Lung (tissue), 12 donors: ENCODE measurements around the gene RFPL4AL1. TPM values are rescaled to one million over a fixed set of nuclear protein-coding genes. Genes with fewer than 3 reads are reported as not detected.
"Not testable (repeated sequence)": the region's sequence is repeated elsewhere in the genome, so short reads cannot be mapped to it uniquely, and the experiment has no call there.

Experiments used
- ATAC-seq: fragments of 200-7000 bp; cut with Tn5 transposase; one replicate; pipeline ENCODE4 v1.9.1; 2020; ENCODE audit warnings: moderate number of reproducible peaks; ENCODE audit not compliant: insufficient read depth, low FRiP score
- DNase-seq, 3 donors: peaks; one replicate each; pipeline ENCODE4 v3.0.0-alpha.2; 2013 to 2017
- H3K27ac ChIP-seq, 2 donors: one replicate each; pipeline ENCODE4 v1.5.1; 2013; ENCODE audit warnings: mild to moderate bottlenecking in 2 of 2, moderate library complexity in 2 of 2, control low read depth in 1 of 2, inconsistent platforms in 1 of 2, low read depth in 1 of 2, low read length in 1 of 2
- H3K27me3 ChIP-seq, 3 donors: one replicate each; pipeline ENCODE4 v1.5.1; 2013; ENCODE audit warnings: low read length in 2 of 3; ENCODE audit not compliant: control insufficient read depth in 3 of 3, insufficient read depth in 3 of 3
- H3K36me3 ChIP-seq, 4 donors: one replicate each; pipeline ENCODE4 v1.5.1; 2013; ENCODE audit warnings: low read length in 4 of 4, mild to moderate bottlenecking in 1 of 4, moderate library complexity in 1 of 4; ENCODE audit not compliant: control insufficient read depth in 4 of 4, insufficient read depth in 4 of 4
- H3K4me1 ChIP-seq, 5 donors: one replicate each; pipeline ENCODE4 v1.5.1; 2013; ENCODE audit warnings: low read length in 5 of 5, mild to moderate bottlenecking in 2 of 5, moderate library complexity in 1 of 5; ENCODE audit not compliant: control insufficient read depth in 5 of 5, insufficient read depth in 5 of 5
- H3K4me3 ChIP-seq: one replicate; pipeline ENCODE4 v1.5.1; 2013; ENCODE audit warnings: mild to moderate bottlenecking, control low read depth, moderate library complexity
- H3K9ac ChIP-seq, 2 donors: one replicate each; pipeline ENCODE4 v1.5.1; 2013; ENCODE audit warnings: low read length in 2 of 2, control low read depth in 1 of 2; ENCODE audit not compliant: insufficient read depth in 1 of 2
- H3K9me3 ChIP-seq, 4 donors: one replicate each; pipeline ENCODE4 v1.5.1; 2013; ENCODE audit warnings: low read length in 3 of 4, mild to moderate bottlenecking in 1 of 4, moderate library complexity in 1 of 4; ENCODE audit not compliant: control insufficient read depth in 4 of 4, insufficient read depth in 3 of 4
- WGBS, 2 donors: extraction: QIAGEN DNeasy Blood & Tissue Kit; methylation state at CpG; one replicate each; pipeline ENCODE4 v1.1.7; 2013; 5-methylcytosine and 5-hydroxymethylcytosine counted together
- polyA plus RNA-seq, 2 donors: library from polyadenylated mRNA; stranded (reverse); fragments of 200-250 nt; gene quantifications; one replicate each; pipeline ENCODE4 v1.2.1, GENCODE V29; 2013
- total RNA-seq, 2 donors: library from RNA; depleted of rRNA in 1 of 2; stranded (reverse); fragments of >200 nt in 1 of 2; gene quantifications; one replicate each; pipeline ENCODE4 v1.2.1, GENCODE V29; 2014 to 2021
- TF ChIP-seq, protein P1 (sequence below): IDR thresholded peaks from 2 replicates; pipeline ENCODE4 v1.5.1; 2012; ENCODE audit warnings: mild to moderate bottlenecking; ENCODE audit errors: control extremely low read depth, extremely low read depth
- donor health status: control.
- donor health status: control.
- donor health status: Bipolar disorder and iron deficiency.
- donor health status: healthy.
- donor health status: DM: yes; HTN: yes; CAD: no.

RFPL4AL1 gene
- total and polyA plus RNA-seq, 4 donors: not detected

DNA sequence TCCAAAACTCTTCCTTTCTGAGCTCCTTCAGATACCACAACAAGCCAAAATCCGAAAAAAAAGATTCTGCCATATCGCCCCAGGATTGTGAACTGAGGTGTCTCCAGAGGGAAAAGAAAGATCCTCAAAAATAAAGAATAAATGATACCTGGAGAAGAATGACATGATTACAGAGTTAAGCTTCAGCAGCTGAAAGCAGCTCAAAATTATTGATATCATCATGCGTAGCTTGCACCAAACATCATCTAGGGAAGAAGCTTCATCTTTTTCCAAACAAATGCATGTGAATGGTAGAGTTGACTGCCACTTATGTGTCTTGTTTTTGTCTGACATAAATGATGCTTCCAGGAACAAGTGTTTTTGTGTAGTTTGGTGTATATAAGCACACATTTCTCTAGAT lies 30.6 kb upstream of the RFPL4AL1 start, which contains the start of gene NLRP9:
TSS of gene NLRP9 (minus strand) at position 101 of the 400 bp plus-strand sequence. CDS start at position 73, 28 bp downstream.
- no peak for DNase-seq

DNA sequence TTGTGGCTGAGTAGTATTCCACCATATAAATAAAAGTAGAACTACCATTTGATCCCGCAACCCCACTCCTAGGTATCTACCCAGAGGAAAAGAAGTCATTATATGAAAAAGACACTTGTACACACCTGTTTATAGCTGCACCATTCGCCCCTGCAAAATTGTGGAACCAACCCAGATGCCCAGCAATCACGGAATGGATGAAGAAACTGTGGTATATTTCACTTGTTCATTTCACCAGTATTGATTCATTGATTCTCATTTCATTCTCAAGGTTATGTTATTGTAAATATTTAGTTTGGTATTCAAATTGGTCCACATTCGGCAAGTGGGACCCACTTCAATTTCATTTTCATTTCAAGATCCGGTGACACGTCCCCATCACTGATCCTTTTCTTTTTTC lies 18.2 kb upstream of the RFPL4AL1 start:
- Histone ChIP-seq H3K36me3 (no peaks in the 10 kb centered on the region), H3K27ac (no peak overlapping the region), H3K9me3 (no peaks in the 10 kb centered on the region), H3K4me1 (no peaks in the 10 kb centered on the region), H3K9ac (no peak overlapping the region), H3K4me3 (no peak overlapping the region), H3K27me3 (no peaks in the 10 kb centered on the region)
- 91 to 93% methylated on average over 6 of the region's 6 CpGs for WGBS, 2 donors
- ATAC-seq: no peak
- TF ChIP-seq, protein P1, sequence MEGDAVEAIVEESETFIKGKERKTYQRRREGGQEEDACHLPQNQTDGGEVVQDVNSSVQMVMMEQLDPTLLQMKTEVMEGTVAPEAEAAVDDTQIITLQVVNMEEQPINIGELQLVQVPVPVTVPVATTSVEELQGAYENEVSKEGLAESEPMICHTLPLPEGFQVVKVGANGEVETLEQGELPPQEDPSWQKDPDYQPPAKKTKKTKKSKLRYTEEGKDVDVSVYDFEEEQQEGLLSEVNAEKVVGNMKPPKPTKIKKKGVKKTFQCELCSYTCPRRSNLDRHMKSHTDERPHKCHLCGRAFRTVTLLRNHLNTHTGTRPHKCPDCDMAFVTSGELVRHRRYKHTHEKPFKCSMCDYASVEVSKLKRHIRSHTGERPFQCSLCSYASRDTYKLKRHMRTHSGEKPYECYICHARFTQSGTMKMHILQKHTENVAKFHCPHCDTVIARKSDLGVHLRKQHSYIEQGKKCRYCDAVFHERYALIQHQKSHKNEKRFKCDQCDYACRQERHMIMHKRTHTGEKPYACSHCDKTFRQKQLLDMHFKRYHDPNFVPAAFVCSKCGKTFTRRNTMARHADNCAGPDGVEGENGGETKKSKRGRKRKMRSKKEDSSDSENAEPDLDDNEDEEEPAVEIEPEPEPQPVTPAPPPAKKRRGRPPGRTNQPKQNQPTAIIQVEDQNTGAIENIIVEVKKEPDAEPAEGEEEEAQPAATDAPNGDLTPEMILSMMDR: no peak
- DNase-seq: no peak

More for the DNA sequence above, 30.6 kb upstream of the RFPL4AL1 start, which contains the start of gene NLRP9:
- 90 to 96% methylated on average over 3 of the region's 3 CpGs for WGBS, 2 donors
- Histone ChIP-seq H3K9ac (no peak within 1 kb of the TSS), H3K27ac (no peak within 1 kb of the TSS), H3K4me1 (no peaks in the 10 kb centered on the region), H3K27me3 (no peaks in the 10 kb centered on the region), H3K4me3 (no peak within 1 kb of the TSS), H3K9me3 (no peaks in the 10 kb centered on the region), H3K36me3 (no peaks in the 10 kb centered on the region)
- TF ChIP-seq, protein P1: no peak
- no peak for ATAC-seq

DNA sequence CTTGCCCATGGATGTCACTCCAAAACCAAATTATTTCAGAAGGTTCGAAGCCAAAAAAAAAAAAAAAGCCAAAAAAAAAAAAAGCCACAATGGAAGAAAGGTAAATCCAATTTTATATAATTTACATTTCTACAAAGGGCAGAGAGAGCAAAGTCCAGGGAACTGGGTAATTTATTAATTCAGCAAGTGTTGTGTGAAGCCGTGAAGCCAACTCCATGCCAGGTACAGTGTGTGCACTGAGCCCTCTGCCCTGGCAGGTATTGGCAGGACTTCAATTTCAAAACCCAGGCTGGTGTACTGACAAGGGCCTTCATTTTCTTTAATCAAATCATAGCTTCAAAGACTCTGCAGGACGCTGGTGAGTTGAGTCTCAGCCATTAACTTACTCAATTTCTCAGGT lies 15.5 kb upstream of the RFPL4AL1 start:
- 63 to 70% methylated on average over 3 of the region's 3 CpGs for WGBS, 2 donors
- TF ChIP-seq, protein P1: no peak
- Histone ChIP-seq H3K27me3 (no peaks in the 10 kb centered on the region), H3K4me1 (no peaks in the 10 kb centered on the region), H3K27ac (no peak overlapping the region), H3K9ac (no peak overlapping the region), H3K4me3 (no peak overlapping the region), H3K36me3 (no peaks in the 10 kb centered on the region), H3K9me3 (no peaks in the 10 kb centered on the region)
- ATAC-seq (no peak), DNase-seq (no peak)

DNA sequence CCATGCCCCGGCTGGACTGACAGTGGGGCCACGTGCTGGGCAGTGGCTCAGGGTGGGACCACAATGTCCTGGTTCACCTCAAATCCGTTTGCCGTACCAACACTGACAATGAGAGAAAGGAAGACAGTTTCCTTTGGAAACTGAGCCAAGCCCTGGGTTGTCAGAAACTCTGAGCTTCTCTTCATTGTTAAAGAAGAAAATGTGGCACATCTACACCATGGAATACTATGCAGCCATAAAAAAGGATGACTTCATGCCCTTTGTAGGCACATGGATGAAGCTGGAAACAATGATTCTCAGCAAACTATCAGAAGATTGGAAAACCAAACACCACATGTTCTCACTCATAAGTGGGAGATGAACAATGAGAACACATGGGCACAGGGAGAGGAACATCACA lies 12.1 kb upstream of the RFPL4AL1 start:
- H3K36me3 ChIP-seq, ATAC-seq, H3K4me1 ChIP-seq, H3K27me3 ChIP-seq, H3K9ac ChIP-seq, DNase-seq, H3K27ac ChIP-seq, H3K4me3 ChIP-seq, H3K9me3 ChIP-seq: not testable (repeated sequence)
- WGBS, 2 donors: 78 to 82% methylated on average over 4 of the region's 4 CpGs

DNA sequence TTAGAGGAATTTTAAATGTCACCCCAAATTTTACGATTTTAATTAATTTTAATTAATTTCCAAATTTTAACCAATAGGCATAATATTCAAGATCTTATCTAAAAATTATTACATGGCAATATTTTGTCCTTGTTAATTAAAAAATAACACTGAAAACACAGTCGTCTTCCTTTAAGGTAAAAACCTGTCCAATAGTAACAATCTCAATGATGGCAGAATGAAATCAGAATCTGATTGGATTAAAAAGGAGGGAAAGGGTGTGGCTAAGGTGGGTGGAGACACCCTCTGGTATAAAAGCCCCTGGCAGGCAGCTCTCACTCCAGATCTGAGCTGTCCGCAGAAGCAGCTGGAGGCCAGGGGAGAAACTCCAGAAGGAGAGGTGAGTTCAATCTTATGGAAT lies 10.1 kb upstream of the RFPL4AL1 start, which contains the start of gene RFPL4A:
TSS of gene RFPL4A (plus strand) at position 301 of the 400 bp plus-strand sequence. CDS start 2,704 bp downstream, outside the sequence.
- not testable (repeated sequence) for DNase-seq, H3K4me1 ChIP-seq, H3K27ac ChIP-seq, H3K4me3 ChIP-seq, ATAC-seq, H3K27me3 ChIP-seq, H3K9me3 ChIP-seq, H3K9ac ChIP-seq, H3K36me3 ChIP-seq
- 92 to 94% methylated on average over 2 of the region's 3 CpGs for WGBS, 2 donors
